ENCODE data around the gene EMX2. TPM values are rescaled to one million over a fixed set of nuclear protein-coding genes. Genes with fewer than 3 reads are reported as not detected.

The EMX2 gene
- total and polyA plus RNA-seq, 2 donors from 2014 or later: 44.9 to 82.8 TPM

GRCh38 chr10:117590101-117590875 lies 47.7 kb downstream of the EMX2 start:
- Histone ChIP-seq H3K9me3 (ENCODE audit: control insufficient read depth in 2 of 3, insufficient read depth in 1 of 3, low read length in 3 of 3) (peaks cover 0 to 2% (median 0%) of the 10 kb centered on the region in 3 donors), H3K27ac (ENCODE audit: low read depth in 2 of 2, low read length in 2 of 2) (no peak overlapping the region), H3K4me3 (ENCODE audit: low read length in 3 of 3) (no peak overlapping the region), H3K9ac (ENCODE audit: low read length in 3 of 3) (no peak overlapping the region), H3K36me3 (ENCODE audit: control insufficient read depth in 2 of 3, insufficient read depth in 3 of 3, low read length in 3 of 3) (no peaks in the 10 kb centered on the region), H3K4me1 (ENCODE audit: control insufficient read depth in 2 of 3, insufficient read depth in 2 of 3, low read depth in 1 of 3, low read length in 3 of 3) (no peaks in the 10 kb centered on the region), H3K27me3 (ENCODE audit: control insufficient read depth, insufficient read depth, low read length) (no peaks in the 10 kb centered on the region)
- DNase-seq (no peak), FAIRE-seq (no peak)
- intact Hi-C loops (cut with DNase I): no loop called here
- TF ChIP-seq CTCF (IDR thresholded peaks at IDR 0.05; ENCODE audit: borderline replicate concordance, extremely low read depth, insufficient read depth): no peak

- Histone ChIP-seq H3K9me3 (ENCODE audit: control insufficient read depth in 2 of 3, insufficient read depth in 1 of 3, low read length in 3 of 3) (peaks cover 0 to 2% (median 0%) of the 10 kb centered on the region in 3 donors), H3K4me3 (ENCODE audit: low read length in 3 of 3) (no peak overlapping the region), H3K4me1 (ENCODE audit: control insufficient read depth in 2 of 3, insufficient read depth in 2 of 3, low read depth in 1 of 3, low read length in 3 of 3) (no peaks in the 10 kb centered on the region), H3K36me3 (ENCODE audit: control insufficient read depth in 2 of 3, insufficient read depth in 3 of 3, low read length in 3 of 3) (no peaks in the 10 kb centered on the region), H3K27me3 (ENCODE audit: control insufficient read depth, insufficient read depth, low read length) (no peaks in the 10 kb centered on the region), H3K27ac (ENCODE audit: low read depth in 2 of 2, low read length in 2 of 2) (no peak overlapping the region), H3K9ac (ENCODE audit: low read length in 3 of 3) (no peak overlapping the region)
- no peak for TF ChIP-seq CTCF (IDR thresholded peaks at IDR 0.05; ENCODE audit: borderline replicate concordance, extremely low read depth, insufficient read depth)
- intact Hi-C loops (cut with DNase I): no loop called here
- DNase-seq (no peak), FAIRE-seq (no peak)
Observed at GRCh38 chr10:117591043-117591442, 48.5 kb downstream of the EMX2 start.

GRCh38 chr10:117594722-117595121 lies 52.2 kb downstream of the EMX2 start:
- Histone ChIP-seq H3K36me3 (ENCODE audit: control insufficient read depth in 2 of 3, insufficient read depth in 3 of 3, low read length in 3 of 3) (no peaks in the 10 kb centered on the region), H3K4me1 (ENCODE audit: control insufficient read depth in 2 of 3, insufficient read depth in 2 of 3, low read depth in 1 of 3, low read length in 3 of 3) (no peaks in the 10 kb centered on the region), H3K4me3 (ENCODE audit: low read length in 3 of 3) (no peak overlapping the region), H3K9ac (ENCODE audit: low read length in 3 of 3) (no peak overlapping the region), H3K27ac (ENCODE audit: low read depth in 2 of 2, low read length in 2 of 2) (no peak overlapping the region), H3K9me3 (ENCODE audit: control insufficient read depth in 2 of 3, insufficient read depth in 1 of 3, low read length in 3 of 3) (no peaks in the 10 kb centered on the region), H3K27me3 (ENCODE audit: control insufficient read depth, insufficient read depth, low read length) (no peaks in the 10 kb centered on the region)
- FAIRE-seq (no peak), DNase-seq (no peak)
- intact Hi-C loops (cut with DNase I): no loop called here
- no peak for TF ChIP-seq CTCF (IDR thresholded peaks at IDR 0.05; ENCODE audit: borderline replicate concordance, extremely low read depth, insufficient read depth)
